IMR-90 (cell line): ENCODE results near the gene COL15A1.

ENCODE experiments used
- CTCF ChIP-seq: conservative IDR thresholded peaks from 2 replicates; pipeline ENCODE4 v1.5.1; 2012; ENCODE audit warnings: mild to moderate bottlenecking, low read depth, low read length, improper control_type of control experiment
- RAD21 ChIP-seq: IDR thresholded peaks from 2 replicates; pipeline ENCODE4 v1.6.1; 2012; ENCODE audit warnings: low read length, improper control_type of control experiment
- SMC3 ChIP-seq: fragments of 150-350 bp; IDR thresholded peaks from 2 replicates; pipeline ENCODE4 v1.6.1; 2016; ENCODE audit warnings: low read depth, mild to moderate bottlenecking, antibody characterized with exemption, low read length, moderate library complexity

GRCh38 chr9:99079542-99079941 lies 135.8 kb downstream of the COL15A1 start:
- TF ChIP-seq SMC3 = no peak
- TF ChIP-seq CTCF = no peak
- no peak for TF ChIP-seq RAD21
